GM19240 (cell line): Measurements from ENCODE around the gene CD226.
"Not testable (repeated sequence)": the region's sequence is repeated elsewhere in the genome, so short reads cannot be mapped to it uniquely, and the experiment has no call there.

Source experiments
- DNase-seq: peaks from one replicate; pipeline ENCODE4 v3.0.0; 2011; ENCODE audit warnings: low spot score; ENCODE audit not compliant: insufficient read length

CD226 gene

DNA sequence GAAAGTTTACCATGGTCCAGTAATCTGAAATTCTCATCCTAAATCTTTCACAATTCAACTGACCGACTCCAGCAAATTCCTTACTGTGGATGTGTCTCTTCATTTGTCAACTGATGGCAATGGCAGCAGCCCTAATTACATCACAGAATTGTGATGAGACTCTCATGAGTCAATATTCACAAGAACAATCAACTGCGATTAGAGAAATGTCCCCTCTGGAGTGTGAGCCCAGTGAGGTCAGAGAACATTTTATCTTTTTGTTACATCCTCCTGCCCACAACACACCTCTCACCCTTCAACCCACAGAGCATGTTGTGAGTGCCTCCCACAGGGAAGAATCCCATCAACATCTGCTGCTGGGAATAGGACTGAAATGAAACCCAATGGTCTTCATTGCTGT is 73.6 kb downstream of the CD226 start:
- no peak for DNase-seq

DNA sequence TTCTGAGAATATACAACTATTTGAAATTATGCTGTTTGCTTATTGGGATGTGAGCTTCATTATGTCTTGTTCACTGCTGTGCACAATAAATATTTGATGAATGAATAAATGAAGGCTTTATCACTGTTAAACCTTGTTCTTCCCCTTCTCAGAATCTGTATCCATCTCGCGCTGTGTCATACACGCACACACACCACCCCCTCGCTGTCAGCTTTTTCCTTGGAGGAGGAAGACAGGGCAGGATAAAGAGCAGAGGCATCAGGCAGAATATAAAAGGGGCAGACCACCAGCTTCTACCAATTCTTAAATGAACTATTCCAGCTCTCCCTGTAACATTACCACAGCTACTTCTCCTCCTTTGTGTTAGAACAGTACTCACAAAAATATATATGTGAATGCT is 75.0 kb downstream of the CD226 start:
- DNase-seq, result no peak

DNA sequence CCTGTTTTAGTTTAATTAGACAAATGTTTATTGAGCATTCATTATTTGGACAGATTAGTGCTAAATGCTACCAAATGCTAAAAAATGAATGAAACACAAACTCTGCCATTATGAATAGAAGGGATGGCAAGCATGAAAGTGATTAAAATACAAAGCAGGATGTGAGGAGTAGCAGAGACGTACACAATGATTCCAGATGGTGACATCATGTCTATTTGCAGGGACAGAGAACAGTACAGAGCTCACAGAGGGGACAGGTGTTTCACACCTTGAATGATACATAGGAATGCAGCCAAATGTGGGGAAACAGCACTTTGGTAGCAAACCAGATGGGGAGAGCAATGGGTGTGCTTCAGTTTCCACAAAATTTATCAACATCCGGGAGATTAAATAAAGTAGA is 76.3 kb downstream of the CD226 start:
- DNase-seq, result no peak

DNA sequence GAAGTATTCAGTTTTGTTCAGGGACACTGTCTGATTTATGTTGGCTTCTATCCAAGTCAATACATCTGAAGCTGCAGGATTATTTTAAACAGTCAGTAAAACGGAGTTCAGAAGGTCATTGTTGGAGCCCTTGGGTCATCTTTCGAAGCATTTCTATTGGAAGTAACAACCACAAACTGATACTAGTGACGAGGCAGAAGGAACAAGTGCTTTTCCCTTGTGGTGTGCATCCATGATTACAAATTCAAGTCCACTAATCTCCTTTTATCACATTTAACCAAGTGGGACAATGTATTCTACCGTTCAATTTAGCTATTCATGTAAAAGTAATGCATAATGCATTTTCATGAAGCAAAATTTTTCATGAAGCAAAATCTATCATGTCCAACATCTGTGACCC is 76.9 kb downstream of the CD226 start:
- no peak for DNase-seq

DNA sequence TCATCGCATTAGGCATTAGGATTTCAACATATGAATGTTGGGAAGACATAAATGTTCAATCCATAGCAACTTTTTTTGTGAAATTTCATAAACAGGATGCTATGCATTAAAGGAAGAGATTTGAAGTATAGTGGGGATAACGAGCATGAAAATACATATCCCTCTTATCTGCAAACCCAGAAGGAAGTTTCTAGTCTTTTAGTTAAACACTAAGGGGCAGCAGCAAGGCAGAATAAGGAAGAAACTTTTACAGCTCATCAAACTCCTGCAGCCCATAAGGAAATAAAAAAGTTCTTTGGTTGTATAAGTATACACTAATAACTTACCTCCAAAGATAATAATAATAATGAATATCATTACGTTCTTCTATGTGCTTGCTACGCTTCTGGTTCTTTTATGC is 81.5 kb downstream of the CD226 start:
- DNase-seq, result no peak

DNA sequence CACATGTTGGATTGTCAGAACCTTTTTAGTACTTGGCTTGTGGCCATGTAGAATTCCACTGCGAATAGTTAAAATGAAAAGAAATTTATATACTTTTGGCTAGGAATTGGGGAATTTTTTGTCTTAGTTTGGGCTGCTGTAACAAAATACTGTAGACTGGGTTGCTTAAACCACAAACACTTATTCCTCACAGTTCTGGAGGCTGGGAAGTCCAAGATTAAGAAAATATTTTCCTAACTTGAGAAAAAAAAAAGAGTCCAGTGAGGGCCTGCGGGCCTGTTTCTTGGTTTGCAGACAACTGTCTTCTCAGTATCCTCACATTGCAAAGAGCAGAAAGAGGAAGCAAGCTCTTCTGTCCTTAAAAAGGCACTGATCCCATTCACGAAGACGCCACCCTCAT is 81.9 kb downstream of the CD226 start:
- no peak for DNase-seq

DNA sequence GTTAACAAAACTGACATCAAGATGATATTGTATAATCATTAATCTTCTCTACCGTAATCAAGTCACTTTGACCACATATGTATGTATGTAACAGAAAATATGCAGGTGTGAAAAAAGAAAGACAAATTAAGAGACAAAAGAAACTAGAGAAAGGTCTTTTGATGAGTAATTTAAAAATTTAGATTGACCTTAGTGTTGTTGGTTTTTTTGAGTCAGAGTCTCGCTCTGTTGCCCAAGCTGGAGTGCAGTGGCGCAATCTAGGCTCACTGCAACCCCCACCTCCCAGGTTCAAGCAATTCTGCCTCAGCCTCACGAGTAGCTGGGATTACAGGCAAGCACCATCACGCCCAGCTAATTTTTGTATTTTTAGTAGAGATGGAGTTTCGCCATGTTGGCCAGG is 82.9 kb downstream of the CD226 start:
- not testable (repeated sequence) for DNase-seq

DNA sequence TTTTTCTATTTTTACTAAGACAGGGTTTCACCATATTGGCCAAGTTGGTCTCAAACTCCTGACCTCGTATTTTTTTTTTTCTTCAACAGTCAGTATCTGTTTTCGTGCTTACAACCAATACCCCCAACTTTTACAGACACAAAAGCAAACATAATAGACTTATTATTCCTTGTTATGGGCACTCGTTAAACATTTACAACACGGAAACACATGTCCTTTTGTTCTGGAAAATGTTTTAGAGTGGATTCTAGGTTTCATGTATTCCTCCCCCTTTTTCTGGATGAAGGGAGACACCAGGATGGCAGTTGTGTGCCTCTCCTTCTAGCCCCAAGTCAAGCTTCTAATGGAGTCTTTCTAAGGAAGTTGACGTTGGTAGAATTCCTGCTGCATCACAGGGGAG is 88.8 kb downstream of the CD226 start:
- DNase-seq, result no peak

DNA sequence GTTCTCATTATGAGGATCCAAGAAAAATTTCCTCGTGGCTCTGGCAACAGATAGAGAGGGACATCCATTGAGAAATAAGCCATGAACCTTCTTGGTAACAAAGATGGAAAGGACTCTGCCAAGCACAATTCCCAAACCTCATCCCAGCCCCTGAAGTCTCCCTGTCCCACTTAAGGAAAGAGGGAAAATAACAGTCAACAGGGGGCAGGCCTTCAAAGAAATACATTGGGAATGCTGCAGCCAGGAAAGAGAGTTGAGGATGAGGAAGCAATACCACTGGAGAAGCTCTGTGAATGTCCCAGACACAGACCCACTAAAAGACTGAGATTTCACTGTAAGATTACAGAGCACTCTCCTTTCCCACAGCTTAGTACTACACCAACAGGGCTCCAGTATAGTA is 93.2 kb downstream of the CD226 start:
- no peak for DNase-seq

DNA sequence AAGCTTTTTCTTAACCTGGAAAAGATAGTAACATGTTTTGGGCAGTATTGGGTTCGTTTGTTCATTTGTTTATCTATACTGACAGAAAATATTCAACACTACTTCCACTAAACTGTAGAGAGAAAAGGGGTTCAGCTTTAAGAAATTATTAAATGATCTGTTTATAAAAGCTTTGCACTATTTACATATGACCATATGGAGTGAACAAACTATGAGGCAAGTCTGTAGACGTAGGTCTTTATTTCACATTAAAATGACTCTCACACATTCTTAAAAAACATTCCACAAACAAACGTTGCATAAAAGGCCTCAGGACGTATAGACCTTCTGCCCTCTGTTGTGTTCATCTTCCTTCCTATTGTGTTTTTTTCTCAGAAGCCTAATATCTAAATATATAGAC is 94.6 kb downstream of the CD226 start:
- DNase-seq, result no peak

DNA sequence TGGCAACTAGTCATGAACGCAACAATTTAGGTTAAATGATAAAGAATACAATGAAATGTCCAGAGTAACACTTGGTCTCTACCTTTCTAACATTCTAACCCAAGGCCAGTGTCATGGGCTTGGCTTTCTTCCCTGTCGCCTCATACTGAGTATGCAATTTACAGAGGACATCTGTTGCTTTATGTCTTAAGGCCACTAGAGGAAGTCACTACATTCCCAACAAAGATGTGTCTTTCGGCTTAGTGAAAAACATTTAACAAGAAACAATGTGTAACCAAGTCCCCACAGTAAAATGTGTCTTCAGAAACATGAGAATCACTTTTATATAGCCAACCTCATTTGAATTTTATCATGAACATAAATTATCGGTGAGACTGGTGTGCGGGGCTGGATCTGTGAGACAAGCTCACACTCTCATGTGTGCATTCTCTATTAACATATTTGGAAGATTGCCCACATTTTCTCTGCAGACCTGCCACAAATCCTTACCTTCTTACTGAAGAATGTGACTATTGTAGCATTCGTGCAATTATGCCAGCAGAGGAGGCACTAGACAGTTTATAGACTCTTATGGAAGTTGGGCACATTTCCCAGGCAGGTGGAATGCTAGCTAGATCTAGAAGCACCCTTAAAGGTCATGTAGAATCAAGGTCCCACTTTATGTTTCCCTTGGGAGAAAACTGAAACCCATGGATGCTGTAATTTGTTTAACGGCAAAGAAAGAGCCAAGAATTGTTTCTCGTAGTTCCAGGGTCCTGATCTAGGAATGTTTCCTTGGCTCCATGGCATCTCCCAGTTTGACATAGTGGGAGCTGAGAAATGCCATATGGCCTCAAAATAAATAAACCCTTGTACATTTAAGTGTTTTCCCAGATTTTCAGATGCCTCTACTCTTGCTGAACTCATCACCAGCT is 101.8 kb downstream of the CD226 start:
- DNase-seq, result no peak

DNA sequence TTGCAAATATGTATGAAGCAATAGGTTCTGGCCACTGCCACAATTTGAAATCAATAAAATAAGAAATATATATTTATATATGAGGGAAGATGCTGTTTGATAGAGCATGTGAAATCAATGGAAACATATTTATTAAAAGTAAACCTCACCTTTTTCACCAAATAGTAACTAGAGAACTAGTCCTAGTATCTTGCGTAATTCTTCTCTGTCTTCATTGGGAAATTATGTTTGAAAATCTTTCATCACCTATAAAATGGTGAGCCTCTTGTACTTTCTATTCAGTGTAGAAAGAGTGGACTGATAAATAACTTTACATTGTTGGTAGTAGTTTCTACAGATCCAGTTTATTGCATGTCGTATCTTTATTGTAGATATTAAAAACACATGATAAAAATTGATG is 103.0 kb downstream of the CD226 start:
- no peak for DNase-seq

DNA sequence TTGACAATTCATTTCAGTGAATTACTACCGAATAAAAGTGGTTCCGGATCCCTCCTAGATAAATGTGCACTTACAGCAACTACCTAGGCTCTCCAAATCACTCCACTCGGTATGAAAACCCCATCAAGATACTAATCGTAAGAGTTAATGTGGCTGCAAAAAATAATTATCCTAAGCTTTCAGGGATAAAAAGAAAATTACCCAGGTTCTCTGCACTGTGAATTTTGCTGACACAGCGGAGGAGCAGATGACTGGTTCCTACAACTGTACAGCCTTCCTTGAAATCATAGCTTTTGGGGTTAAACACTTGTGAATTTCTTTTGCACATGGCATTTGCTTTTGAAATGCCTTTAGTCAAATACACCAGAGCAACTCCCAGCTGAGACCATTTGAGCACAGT is 104.7 kb downstream of the CD226 start:
- no peak for DNase-seq

DNA sequence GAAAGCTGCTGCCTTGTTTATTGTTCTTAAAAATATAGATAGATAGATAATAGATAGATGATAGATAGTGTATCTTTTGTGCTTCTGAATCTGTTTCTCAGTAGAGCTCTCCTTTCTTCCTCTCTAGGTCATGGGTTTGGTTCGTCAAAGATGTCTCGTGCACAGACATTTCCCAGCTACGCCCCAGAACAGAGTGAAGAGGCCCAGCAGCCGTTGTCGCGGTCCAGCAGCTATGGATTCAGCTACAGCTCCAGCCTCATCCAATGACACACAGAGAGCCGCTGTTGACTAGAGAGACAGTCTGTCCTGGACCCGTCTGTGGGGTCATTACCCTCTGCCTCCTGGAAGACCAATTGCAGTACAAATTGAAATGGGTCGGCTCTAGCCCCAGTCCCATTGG is 106.6 kb downstream of the CD226 start:
- DNase-seq, result no peak

DNA sequence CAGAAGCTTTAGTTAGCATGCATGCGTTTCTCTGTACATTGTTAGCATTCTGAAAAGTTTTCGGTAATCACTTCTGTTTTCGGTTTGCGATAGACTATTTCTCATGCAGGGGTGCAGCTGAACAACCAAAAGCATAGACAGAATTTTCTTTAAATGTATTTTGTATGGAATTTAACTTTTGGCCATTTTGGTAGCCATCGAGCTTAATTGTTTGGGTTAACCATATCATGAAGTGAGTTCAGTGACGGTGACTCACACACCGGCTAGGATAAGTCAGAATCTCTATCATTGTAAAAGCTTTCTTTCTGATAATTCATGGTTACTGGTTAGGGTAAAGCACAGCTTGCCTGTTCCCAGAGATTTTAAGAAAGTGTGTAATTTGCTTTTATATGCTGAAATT is 107.2 kb downstream of the CD226 start:
- no peak for DNase-seq

DNA sequence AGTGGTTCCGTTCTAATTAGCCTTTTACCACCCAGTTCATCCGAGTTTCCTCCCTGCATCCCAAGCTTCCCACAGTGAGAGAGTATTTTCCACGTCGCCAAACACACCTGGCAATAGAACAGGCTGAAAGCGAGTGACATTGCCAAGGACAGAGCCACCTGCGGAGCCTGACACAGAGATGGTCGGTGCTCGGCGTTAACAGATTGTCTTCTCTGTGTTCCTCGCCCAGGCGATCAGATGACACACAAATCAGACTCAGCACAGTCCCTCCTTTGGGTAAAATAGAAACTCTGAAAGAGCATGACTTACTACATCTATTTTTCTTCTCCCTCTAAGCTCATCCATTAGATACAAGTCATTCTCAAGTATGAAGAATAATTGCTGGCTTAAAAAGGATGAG is 107.7 kb downstream of the CD226 start:
- DNase-seq, result no peak

DNA sequence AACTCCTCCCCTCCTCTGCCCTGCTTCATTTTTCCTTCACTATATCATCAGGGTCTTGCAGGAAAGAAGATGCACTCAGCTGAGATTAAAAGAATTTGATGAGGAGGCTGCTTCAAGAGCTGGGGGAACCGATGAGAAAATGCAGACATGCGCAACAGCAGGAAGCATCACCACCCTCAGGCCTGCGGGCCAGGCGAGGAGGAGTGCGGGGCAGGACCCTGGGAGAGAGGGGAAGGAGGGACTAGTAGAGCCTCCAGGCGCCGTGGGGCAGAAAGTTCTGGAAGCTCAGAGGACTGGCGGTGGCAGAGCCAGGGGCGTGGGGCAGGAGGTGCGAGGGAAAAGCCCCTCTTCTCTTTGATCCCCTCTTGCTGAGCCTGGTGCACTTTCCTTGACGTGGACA is 108.2 kb downstream of the CD226 start:
- no peak for DNase-seq

DNA sequence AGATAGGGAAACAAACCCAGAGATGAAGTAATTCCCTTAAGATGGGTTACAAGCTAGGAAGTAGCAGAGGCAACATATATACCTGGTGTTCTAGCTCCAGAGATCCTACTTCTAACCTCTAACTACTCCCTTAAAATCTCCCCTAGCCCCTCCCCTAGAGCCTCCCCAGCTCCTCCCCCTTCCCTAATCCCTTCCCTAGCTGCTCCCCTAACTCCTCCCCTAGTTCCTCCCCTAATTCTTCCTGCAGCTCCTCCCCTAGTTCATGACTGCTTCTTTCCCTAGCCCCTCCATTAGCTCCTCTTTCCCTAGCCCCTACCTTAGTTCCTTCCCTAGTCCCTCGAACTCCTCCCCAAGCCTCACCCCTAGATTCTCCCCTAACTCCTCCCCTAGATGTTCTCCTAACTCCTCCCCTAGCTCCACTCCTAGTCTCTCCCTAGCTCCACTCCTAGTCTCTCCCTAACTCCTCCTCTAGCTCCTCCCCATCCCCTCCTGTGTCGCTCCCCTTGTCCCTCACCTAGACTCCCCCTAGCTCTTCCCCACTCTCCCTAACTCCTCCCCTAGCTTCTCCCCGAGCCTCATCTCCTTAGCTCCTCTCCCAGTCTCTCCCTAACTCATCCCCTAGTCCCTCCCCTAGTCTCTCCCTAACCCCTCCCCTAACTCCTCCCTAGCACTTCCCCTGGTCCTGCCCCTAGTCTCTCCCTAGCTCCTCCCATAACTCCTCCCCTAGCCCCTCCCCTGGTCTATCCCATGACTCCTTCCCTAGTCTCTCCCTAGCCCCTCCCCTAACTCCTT is 108.9 kb downstream of the CD226 start:
- no peak for DNase-seq

DNA sequence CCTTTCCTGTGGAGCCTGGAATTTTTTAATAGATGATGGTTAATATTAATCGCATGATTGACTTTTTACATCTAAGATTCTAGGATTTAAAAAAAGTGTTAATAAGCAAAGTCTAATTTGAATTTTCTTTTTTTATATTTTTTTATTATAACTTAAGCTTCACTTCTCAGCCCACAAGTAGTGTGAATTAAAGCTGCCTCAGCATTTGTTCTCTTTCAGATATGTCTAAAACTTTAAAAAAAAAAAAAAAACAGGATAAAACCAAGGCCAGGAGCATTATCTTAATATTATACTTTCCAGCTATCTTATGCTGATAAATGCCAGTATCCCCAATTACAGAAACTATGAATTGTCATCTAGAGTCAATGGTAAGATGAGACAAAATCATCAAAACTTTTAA is 109.7 kb downstream of the CD226 start:
- DNase-seq, result no peak

DNA sequence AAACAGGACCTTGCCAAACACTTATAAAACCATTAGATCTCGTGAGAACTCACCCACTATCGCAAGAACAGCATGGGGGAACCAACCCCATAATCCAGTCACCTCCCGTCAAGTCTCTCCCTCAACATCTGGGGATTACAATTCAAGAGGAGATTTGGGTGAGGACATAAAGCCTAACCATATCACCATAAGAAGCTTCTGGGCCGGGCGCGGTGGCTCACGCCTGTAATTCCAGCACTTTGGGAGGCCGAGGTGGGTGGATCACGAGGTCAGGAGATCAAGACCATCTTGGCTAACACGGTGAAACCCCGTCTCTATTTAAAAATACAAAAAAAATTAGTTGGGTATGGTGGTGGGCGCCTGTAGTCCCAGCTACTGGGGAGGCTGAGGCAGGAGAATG is 112.7 kb downstream of the CD226 start:
- not testable (repeated sequence) for DNase-seq

DNA sequence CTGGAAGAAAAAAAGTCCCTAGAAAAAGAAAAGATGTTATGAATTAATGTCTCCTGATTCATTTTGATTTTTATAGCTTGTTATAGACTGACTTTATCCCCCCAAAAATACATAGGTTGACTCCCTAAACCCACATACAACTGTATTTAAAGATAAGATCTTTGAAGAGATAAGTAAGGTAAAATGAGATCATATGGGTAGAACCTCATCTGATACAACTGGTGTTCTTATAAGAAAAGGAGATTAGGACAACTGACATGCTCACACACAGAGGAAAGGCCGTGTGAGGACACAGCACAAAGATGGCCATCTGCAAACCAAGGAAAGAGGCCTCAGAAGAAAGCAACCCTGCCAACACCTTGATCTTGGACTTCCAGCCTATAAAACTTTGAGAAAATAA is 117.5 kb downstream of the CD226 start:
- no peak for DNase-seq

DNA sequence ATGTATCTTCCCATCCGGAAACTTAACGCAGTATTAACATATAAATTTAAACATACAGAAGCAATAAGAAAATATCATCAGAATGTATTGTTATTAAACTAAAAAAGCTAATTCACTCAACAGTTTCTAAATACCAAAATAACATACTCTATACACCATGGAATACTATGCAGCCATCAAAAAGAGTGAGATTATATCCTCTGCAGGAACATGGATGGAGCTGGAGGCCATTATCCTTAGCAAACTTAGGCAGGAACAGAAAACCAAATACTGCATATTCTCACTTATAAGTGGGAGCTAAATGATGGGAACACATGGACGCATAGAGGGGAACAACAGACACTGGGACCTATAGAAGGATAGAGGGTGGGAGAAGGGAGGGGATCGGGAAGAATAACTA is 127.1 kb downstream of the CD226 start:
- DNase-seq, result no peak

DNA sequence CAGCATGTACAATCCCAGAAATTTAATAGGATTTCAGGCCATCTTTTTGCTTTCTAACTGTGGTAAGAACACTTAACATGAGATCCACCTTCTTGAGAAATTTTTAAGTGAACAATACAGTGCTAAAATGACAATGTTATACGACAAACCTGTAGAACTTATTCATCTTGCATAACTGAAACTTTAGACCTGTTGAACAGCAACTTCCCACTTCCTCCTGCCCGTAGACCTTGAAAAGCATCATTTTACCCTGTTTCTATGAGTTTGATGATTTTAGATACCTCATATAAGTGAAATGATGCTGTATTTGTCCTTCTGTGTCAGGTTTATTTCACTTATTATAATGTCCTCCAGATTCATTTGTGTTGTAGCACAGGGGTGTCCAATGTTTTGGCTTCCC is 128.2 kb downstream of the CD226 start:
- no peak for DNase-seq
